HEK293 (cell line): Measurements from ENCODE around the gene NUDCD2.

Experiments used
- KLF16 ChIP-seq: fragments of 450-650 bp; formaldehyde crosslinking; IDR thresholded peaks from 2 replicates; pipeline ENCODE4 v1.5.1; 2017; ENCODE audit warnings: missing biosample characterization, missing genetic modification characterization
- KLF9 ChIP-seq: fragments of 450-650 bp; formaldehyde crosslinking; IDR thresholded peaks from 2 replicates; pipeline ENCODE4 v1.5.1; 2016; ENCODE audit warnings: missing biosample characterization, missing genetic modification characterization, low read depth
- SETDB1 ChIP-seq: IDR thresholded peaks from one replicate; pipeline ENCODE4 v1.6.1; 2017; ENCODE audit warnings: mild to moderate bottlenecking, low read length, moderate library complexity, mixed read lengths; ENCODE audit not compliant: insufficient read length
- YY2 ChIP-seq: fragments of 450-650 bp; formaldehyde crosslinking; IDR thresholded peaks from 2 replicates; pipeline ENCODE4 v1.5.1; 2016; ENCODE audit warnings: missing biosample characterization, missing genetic modification characterization
- ZBTB49 ChIP-seq: fragments of 450-650 bp; formaldehyde crosslinking; IDR thresholded peaks from 2 replicates; pipeline ENCODE4 v1.5.1; 2016; ENCODE audit warnings: missing biosample characterization, missing genetic modification characterization, low read depth
- ZNF175 ChIP-seq: fragments of 450-650 bp; formaldehyde crosslinking; IDR thresholded peaks from 2 replicates; pipeline ENCODE4 v1.5.1; 2016; ENCODE audit warnings: missing biosample characterization, missing genetic modification characterization
- ZNF350 ChIP-seq: fragments of 450-650 bp; formaldehyde crosslinking; IDR thresholded peaks from 2 replicates; pipeline ENCODE4 v1.5.0; 2017; ENCODE audit warnings: missing biosample characterization, mild to moderate bottlenecking, missing genetic modification characterization
- ZNF610 ChIP-seq: fragments of 450-650 bp; formaldehyde crosslinking; IDR thresholded peaks from 2 replicates; pipeline ENCODE4 v1.5.1; 2016; ENCODE audit warnings: missing biosample characterization, missing genetic modification characterization, borderline replicate concordance
- TF ChIP-seq, protein P1 (sequence below): fragments of 450-650 bp; formaldehyde crosslinking; IDR thresholded peaks from 2 replicates; pipeline ENCODE4 v1.5.1; 2016; ENCODE audit warnings: missing biosample characterization, missing genetic modification characterization

GRCh38 chr5:163453705-163454104 lies 6.2 kb downstream of the NUDCD2 start:
- TF ChIP-seq, protein P1, sequence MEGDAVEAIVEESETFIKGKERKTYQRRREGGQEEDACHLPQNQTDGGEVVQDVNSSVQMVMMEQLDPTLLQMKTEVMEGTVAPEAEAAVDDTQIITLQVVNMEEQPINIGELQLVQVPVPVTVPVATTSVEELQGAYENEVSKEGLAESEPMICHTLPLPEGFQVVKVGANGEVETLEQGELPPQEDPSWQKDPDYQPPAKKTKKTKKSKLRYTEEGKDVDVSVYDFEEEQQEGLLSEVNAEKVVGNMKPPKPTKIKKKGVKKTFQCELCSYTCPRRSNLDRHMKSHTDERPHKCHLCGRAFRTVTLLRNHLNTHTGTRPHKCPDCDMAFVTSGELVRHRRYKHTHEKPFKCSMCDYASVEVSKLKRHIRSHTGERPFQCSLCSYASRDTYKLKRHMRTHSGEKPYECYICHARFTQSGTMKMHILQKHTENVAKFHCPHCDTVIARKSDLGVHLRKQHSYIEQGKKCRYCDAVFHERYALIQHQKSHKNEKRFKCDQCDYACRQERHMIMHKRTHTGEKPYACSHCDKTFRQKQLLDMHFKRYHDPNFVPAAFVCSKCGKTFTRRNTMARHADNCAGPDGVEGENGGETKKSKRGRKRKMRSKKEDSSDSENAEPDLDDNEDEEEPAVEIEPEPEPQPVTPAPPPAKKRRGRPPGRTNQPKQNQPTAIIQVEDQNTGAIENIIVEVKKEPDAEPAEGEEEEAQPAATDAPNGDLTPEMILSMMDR, result no peak
- TF ChIP-seq YY2 (tag by site-specific recombination) (no peak), SETDB1 (no peak), ZBTB49 (tag by site-specific recombination) (no peak), KLF16 (no peak), ZNF610 (tag by site-specific recombination) (no peak), ZNF175 (tag by site-specific recombination) (no peak), KLF9 (tag by site-specific recombination) (no peak), ZNF350 (tag by site-specific recombination) (no peak)
